Measurements from ENCODE around the gene HMX3.
"Not testable (repeated sequence)": the region's sequence is repeated elsewhere in the genome, so short reads cannot be mapped to it uniquely, and the experiment has no call there.

Gene HMX3

DNA sequence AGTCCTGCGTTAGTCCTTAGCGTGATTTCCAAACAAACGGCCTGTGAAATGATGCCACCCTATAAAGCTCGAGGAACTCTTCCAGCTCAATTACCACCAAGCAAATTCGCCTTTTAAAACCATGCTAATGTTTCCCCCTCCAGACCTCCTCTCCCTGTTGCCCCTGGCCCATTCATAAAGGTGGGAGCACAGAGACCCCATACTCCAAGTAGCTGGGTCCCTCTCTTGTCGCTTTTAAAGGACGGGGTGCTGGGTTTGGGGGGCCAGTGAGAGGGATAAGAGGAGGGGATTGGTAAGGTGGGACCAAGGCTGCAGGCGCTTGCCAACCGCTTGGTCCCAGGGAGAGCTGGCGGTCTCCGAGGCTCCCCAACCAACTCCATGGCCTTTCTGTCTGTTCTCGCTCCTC is 13.4 kb downstream of the HMX3 start:
- no peak for DNase-seq

DNA sequence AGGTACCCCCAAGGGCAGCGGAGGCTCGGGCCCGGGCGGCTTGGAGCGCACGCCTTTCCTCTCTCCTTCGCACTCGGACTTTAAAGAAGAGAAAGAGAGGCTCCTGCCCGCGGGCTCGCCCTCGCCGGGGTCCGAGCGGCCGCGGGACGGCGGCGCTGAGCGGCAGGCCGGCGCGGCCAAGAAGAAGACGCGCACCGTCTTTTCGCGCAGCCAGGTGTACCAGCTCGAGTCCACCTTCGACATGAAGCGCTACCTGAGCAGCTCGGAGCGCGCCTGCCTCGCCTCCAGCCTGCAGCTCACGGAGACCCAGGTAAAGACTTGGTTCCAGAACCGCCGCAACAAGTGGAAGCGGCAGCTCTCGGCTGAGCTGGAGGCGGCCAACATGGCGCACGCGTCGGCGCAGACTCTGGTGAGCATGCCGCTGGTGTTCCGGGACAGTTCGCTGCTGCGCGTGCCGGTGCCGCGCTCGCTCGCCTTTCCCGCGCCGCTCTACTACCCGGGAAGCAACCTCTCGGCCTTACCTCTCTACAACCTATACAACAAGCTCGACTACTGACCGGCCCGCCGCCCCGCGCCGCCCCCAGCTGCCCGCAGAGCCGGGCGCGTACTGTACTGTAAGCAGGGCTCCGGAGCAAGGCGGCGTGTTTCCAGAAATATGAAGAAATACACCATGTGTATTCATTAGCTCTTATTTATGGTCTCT is 13.9 kb downstream of the HMX3 start:
- no peak for DNase-seq

DNA sequence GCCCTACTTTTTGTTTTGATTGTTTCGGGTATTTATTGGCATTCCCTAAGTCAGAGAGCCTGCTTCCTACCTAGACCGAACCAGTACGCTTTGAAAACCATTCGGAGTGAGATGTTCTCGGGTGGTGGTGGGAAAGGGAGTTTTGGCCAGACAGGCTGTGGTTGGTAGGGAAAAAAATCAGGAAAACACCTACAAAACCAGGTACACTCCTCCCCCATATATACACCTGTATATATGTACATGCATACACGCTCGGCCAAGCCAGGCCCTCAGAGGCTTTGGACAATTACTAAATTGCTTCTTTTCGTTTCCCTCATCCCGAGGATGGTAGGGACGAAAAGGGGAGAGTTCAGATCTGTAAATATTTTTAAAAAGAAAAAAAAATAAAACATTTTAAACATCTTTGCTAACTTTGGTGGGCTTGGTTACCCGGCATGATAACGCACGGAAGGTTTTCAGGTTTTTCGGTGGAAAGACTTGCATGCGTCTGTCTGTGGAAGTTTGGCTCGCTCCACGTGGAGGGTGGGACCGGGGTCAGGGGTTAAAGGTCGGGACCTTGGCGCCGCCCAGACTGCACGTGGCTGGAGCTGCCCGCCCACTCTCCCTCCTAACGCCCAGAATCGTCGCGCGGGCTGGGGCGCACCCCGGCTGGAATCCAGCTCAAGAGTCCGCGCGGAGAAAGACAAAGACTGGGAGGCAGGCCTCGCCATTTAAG is 14.7 kb downstream of the HMX3 start:
- DNase-seq, result no peak

DNA sequence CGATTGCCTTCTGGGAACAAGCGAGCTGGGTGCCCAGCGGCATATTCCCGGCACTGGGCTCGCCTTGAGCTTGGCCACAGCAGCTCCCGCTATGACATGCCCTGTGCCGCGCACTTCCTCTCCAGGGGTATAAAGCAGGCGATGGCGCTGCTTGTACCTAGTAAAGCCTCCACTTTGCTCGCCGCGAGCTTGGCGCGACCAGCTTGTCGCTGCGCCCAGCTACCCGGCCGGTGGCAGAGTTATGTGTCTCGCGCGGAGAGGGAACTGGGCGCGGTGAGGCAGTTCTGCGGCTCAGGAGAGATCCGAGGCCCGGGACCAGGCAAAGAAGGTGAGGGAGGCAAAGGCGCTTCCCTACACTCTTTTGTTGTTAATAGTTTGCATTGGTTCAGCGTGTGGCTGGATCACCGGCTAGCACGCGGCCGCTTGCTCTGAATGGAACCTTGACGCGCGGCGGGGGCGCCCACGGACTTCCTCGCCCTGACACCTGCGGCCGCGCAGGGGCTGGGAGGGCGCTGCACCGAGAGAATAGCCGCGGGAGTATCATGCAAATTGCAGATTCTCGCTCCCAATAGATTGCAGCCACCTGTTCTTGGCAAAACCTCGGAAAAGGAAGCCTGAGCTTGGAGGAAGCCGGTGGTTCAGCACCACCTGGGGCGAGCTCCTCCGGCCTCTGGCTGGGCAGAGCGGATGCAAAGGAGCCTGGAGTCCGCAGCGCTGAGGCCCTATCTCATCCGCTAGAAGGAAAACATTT is 15.4 kb downstream of the HMX3 start:
- no peak for DNase-seq

DNA sequence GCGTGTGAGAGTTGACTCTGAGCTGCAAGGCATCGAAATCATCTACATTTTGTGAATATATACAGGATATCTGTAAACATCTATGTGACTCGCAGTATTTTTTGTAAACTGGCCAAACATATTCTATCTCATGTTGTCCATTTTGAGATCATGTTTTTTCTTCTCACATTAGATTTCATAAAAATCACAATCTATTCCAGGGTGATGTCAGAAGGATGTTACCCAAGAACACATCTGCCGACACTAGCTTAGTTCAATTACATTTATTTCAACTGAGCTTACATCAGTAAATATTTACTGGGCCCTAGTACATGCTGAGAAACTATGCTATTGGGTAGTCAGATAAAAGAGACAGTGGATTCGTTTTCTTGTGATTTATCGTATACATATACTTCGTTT is 16.0 kb downstream of the HMX3 start:
- DNase-seq, result no peak

DNA sequence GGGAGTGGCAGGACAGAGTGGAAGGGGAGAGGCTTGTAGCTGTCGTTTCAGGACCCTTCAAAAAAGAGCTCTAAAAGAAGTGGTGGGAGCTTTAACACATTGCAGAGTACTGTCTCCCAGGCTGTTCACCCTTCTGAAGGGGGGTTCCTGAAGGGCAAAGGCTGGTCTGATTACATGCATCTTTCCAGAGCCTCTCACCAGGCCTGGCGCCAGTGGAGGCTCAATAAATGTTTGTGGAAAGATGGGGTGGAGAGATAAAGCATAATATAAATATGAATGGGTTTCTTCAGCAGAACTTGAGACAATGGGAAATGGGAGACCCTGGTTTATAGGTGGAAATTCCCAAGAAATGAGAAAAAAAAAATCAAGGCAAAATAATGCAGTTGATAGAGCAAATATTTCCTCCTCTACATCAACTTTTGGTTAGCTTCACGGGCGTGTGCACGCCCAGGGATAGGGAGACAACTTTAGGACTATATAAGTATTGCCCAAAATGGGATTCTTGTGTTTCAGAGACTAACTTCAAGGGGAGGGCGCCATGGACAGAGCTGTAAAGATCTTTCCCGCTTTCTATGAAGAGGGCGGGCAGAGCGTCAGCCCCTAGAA is 17.8 kb downstream of the HMX3 start:
- no peak for DNase-seq

DNA sequence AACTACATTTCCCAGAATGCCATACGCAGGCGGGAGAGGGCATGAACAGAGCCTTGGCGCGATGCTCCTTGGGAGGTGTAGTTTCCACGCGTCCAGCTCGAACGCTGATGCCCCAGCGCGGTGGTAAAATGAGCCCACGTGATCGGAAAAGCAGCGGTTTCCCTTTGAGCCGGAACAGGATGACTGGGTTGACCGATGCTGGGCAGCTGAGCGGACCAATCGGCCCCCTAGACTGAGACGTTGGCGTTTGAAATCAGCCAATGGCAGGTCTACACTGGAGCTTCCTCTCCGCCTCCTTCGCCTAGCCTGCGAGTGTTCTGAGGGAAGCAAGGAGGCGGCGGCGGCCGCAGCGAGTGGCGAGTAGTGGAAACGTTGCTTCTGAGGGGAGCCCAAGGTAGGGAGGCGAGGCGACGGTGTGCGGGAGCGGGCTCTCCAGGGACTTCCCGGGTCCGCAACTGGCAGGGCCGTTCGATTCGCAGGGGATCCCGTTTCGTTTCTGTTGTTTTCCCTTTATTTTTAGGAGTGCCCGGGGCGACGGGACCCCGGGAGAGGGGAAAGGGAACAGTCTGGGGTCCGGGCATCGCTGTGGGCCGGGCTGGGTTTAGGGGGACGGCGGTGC is 18.4 kb downstream of the HMX3 start, which contains the start of gene BUB3:
TSS of gene BUB3 (plus strand) at position 311 of the 619 bp plus-strand sequence. CDS start 516 bp downstream, outside the sequence.
- peak; percentile 97 for DNase-seq

DNA sequence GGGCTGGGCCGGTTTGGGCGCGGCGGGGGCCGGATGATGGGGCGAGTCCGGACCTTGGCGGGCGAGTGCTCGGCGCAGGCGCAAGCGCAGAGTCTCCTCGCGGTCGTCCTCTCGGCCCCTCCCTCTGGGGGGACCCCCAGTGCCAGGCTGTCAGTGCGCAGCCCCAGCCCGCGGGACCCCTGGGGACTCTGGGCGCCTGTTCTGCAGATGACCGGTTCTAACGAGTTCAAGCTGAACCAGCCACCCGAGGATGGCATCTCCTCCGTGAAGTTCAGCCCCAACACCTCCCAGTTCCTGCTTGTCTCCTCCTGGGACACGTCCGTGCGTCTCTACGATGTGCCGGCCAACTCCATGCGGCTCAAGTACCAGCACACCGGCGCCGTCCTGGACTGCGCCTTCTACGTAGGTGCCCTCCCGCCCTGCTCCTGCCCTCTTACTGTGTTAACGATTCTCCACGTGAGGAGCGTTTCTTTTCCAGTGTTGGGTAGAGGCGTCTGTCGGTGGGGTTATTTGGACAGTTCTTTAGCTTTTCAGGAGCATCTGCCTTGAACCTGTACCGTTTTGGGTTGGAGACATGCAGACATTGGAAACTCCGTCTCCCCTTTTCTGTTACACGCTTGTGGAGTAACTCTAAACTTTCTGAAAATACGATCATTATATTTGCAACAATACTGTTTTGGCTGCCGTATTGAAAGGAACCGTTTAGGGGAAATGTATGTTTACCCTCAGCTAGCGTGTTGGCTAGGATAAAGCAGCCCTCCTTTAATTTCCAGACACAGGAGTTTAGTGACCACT is 19.1 kb downstream of the HMX3 start:
- DNase-seq, result no peak

DNA sequence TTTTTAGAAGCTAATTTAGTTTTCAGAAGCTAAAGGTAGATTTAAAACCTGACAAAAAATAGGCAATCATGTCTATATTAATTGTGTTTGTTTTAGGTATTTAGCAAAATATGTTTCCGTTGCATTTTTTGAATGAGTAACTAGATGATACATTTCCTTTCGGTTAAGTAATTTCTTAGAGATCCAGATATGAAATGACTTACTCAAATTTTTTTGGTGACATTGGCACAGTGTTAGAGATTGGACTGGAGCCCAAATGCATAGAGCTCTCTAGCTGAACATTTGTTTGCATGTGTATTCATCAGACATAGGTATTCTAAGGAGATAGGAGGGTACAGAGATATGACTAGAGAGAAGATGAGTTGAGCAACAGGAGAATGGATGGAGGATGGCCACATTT is 20.3 kb downstream of the HMX3 start:
- no peak for DNase-seq

DNA sequence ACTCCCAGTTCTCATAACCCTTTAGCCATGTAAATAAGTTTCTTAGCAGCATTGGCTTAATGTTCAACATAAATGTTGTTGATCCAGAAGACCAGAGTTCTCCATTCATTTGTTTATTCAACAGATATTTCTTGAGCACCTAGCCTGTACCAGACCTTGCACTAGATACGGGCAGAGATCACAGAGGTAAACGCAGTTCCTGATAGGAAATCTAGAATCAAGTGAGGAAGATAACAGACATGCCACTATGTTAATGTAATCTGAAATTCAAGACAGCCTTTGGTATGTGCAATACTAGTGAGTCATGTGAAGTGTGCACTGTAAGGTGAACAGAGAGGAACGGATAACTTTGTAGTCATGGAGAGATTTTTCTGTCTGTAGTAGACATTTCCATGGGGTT is 21.4 kb downstream of the HMX3 start:
- no peak for DNase-seq

DNA sequence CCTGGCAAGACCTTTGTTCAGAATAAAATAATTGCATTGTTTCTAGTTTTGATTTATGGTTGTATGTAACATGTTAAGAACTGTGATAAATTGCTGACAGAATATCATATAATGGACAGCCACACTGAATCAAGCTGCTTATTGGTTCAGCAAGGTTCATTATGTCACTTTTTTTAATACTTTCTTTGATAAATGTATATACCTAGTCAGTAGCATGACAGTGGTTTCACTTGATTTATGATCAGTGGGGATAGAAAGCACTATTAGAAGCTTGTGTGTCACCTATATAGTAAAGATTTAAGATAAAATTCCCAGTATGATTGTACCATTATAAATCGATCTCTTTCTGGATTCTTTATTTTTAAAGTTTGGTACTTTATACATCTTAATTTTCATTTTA is 22.9 kb downstream of the HMX3 start:
- DNase-seq, result no peak

DNA sequence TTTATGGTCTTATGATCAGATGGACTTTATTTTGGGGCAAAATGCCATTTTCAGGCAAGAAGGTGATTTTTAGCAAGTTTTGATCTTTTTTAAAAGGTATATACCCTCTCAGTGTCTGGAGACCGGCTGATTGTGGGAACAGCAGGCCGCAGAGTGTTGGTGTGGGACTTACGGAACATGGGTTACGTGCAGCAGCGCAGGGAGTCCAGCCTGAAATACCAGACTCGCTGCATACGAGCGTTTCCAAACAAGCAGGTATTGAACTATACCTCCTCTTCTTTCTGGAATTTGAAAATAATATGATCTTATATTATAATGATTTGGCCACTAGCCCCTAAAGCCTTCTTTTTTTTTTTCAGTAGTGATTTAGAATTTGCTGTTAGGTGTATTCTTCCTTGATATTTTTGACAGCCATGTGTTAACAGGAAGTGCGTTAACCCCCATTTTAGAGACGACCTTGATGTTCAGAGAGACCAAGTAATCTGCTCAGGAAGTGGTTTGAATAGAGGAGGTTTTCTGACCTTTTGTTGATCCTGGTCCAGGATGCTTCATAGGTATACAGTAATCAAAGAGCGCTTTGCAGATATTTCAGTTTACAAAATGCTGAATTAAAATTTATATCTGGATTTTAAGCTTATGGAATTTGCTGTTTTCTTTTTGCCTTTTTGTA is 24.7 kb downstream of the HMX3 start:
- no peak for DNase-seq

DNA sequence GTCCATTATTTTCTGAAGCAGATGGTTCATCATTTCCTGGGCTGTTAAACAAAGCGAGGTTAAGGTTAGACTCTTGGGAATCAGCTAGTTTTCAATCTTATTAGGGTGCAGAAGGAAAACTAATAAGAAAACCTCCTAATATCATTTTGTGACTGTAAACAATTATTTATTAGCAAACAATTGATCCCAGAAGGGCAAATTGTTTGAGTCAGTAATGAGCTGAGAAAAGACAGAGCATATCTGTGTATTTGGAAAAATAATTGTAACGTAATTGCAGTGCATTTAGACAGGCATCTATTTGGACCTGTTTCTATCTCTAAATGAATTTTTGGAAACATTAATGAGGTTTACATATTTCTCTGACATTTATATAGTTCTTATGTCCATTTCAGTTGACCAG is 28.5 kb downstream of the HMX3 start:
- no peak for DNase-seq

DNA sequence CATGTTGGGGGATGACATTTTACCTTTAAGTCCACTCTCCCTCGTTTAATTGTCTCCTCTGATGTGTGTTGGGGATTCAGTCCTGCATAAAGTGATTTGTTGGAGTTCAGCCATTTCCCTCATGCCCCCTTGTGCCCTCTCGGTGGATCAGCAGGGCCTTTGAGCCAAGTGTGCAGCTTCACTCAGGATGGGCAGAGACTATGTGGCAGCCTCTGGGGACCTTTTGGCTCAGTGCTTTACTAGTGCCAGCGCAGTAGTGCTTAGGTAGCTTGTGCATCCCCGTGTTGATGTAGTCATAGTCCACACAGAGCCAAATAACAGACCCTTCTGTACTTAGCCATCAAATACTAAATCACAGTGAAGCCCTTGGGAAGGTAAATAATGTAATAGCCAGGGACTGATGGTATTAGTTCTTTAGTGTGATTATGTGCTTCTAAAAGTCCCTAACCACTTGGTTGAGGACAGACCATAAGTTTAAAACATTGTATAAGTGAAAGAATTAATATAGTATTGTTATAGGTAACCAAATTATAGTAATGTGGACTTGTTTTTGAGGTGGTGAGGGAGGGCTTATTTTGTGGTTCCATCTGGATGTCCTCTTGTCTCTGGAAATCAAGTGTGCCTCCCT is 29.8 kb downstream of the HMX3 start:
- DNase-seq, result no peak

DNA sequence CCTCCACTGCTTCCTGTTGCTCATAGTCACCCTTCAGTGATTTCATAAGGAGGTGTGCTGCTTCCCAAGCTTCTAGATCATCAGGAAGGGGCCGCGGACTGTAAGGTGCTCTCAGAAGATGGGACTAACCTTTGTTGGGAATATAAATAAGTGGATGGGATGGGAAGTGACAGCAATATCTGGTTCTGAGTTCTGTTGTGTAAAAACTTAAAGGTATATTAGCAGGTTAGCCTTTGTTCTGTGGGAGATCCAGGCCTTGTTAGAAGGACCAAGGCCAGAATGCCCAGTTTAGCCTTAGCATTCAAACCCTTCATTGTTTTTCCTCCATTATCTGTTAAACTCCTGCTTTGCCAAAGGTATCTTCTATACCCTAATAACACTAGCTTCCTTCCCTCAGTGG is 30.8 kb downstream of the HMX3 start:
- no peak for DNase-seq

DNA sequence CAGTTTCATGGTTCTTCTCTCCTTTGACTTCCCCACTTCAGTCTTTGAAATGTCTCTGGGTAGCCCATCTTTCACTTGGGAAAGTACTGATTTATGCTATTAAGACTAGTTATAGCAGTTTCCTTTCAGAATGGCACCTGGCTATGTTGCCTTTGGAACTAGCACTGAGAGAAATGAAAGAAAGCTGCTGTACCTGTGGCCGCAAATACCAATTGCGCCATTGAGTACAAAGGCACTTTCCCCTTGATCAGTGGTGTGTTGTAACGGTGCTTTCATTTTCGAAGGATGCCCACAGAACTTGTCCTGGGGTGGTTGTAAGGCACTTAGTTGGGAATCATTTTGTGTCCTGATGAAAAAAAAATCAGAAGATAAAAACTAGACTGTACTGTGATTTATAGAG is 35.2 kb downstream of the HMX3 start:
- DNase-seq, result no peak

DNA sequence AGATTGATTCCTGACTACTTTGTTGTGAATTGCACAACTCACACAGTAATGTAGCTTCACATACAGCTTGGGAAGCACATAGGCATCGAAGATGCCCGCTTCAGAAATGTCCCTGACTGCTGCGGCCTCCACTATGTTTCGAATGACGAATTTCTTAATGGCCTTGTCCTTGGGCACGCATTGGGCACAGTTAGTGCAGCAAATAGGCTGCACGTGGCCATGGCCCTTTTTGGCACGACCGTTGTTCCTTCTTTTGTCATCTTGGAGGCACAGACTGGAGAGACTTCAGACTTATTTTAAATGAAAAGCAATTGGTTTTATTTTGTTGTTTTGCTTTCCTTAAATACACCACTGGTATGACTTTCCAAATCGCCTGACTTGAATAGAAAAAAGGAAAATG is 35.8 kb downstream of the HMX3 start:
- not testable (repeated sequence) for DNase-seq

DNA sequence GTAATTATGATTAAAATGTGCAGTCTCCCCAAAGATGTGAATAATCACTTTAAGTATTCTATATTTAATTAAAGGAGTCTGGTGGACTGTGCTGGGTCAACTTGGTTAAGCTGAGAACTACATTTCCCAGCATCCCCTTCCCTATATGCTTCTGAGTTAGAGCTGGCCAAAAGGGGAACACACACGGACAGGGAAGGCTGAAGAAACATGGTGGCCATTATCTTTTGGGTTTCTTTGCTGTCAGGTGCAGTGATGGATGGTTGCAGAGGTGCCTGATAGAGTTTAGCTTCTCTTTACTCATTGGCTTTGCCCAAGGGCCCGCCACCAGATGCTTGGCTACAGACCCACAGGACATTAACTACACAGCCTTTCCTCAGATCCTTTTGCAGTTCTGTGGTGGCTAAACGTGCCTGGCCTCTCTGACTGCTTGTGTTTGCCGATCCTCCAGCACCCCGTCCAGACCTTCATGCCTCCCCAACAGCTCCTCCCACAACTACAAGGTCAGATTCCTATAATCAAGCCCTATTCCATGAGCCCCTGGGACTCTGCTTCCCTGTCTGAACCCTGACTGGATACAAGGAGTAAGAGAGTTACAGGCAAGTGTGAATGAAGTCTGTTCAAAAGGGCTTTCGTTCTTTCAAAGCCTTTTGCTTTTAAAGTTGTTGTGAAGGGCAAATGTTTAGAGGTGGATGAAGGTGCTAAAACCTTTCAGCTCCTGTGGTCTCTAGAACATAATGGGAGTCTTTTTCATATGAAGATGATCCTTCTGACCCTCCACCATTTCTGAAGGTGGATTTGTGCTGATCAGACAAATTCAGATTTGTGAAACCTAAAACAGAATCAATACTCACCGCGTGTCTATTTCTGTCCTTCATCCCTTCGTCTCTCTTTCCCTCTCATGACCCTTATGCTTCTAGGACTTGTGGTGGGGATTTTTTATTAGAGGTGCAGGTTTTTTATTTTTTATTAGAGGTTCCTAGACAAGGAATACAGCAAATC is 39.9 kb downstream of the HMX3 start:
- DNase-seq, result no peak

DNA sequence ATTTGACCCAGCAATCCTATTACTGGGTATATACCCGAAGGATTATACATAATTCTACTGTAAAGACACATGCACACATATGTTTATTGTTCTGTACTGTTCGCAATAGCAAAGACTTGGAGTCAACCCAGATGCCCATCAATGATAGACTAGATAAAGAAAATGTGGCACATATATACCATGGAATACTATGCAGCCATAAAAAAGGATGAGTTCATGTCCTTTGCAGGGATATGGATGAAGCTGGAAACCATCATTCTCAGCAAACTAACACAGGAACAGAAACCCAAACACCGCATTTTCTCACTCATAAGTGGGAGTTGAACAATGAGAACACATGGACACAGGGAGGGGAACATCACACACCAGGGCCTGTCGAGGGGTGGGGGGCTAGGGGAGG is 42.6 kb downstream of the HMX3 start:
- DNase-seq, result not testable (repeated sequence)

All from KG1 (cell line).